H1 (cell line): ENCODE measurements around the gene GNAO1. TPM values are rescaled to one million over a fixed set of nuclear protein-coding genes. Genes with fewer than 3 reads are reported as not detected.

Experiments
- CTCF ChIA-PET: fragments of 300-600 bp; sonication (Branson Sonifier 250); formaldehyde crosslinking; loops from one replicate; lab custom pipeline; 2021; ENCODE audit not compliant: partially characterized antibody; lab: Charles Lee
- POLR2A ChIA-PET: fragments of 300-600 bp; sonication (Branson Sonifier 250); formaldehyde crosslinking; loops from one replicate; lab custom pipeline; 2021; ENCODE audit warnings: inconsistent platforms; ENCODE audit not compliant: partially characterized antibody; lab: Charles Lee
- DNase-seq, 2 experiments: peaks; one replicate each; pipeline versions ENCODE4 v3.0.0 to v3.0.0-alpha.2; 2010 to 2022; ENCODE audit warnings: low spot score in 2 of 2, low read depth in 1 of 2, mixed read lengths in 1 of 2
- FAIRE-seq: peaks from 2 replicates; lab custom pipeline; 2011; peaks lifted over from hg19 to GRCh38; lab: Jason Lieb, UNC
- H2AFZ ChIP-seq: 2 replicates; pipeline ENCODE4 v1.8.1; 2012; ENCODE audit warnings: low read length, inconsistent platforms
- H2AK5ac ChIP-seq: 2 replicates; pipeline ENCODE4 v1.6.1; 2013; ENCODE audit warnings: low read depth, low read length
- H2BK120ac ChIP-seq: replicated peaks from 2 replicates; pipeline ENCODE3; 2013; ENCODE audit warnings: low read depth, low read length, inconsistent platforms
- H2BK12ac ChIP-seq: 2 replicates; pipeline ENCODE4 v1.6.1; 2013; ENCODE audit warnings: low read depth, low read length
- H2BK15ac ChIP-seq: 2 replicates; pipeline ENCODE4 v1.6.1; 2013; ENCODE audit warnings: low read length
- H2BK20ac ChIP-seq: 2 replicates; pipeline ENCODE4 v1.6.1; 2013; ENCODE audit warnings: low read length
- H2BK5ac ChIP-seq: 2 replicates; pipeline ENCODE4 v1.6.1; 2013; ENCODE audit warnings: low read depth, low read length
- H3K14ac ChIP-seq: 2 replicates; pipeline ENCODE4 v1.6.1; 2013; ENCODE audit warnings: inconsistent platforms; ENCODE audit not compliant: insufficient read length
- H3K18ac ChIP-seq: 2 replicates; pipeline ENCODE4 v1.6.1; 2013; ENCODE audit warnings: low read length; ENCODE audit errors: extremely low read depth
- H3K23ac ChIP-seq: 2 replicates; pipeline ENCODE4 v1.6.1; 2013; ENCODE audit warnings: inconsistent platforms; ENCODE audit not compliant: insufficient read length
- H3K23me2 ChIP-seq: 2 replicates; pipeline ENCODE4 v1.6.1; 2013; ENCODE audit warnings: low read depth, low read length
- H3K27ac ChIP-seq: 2 replicates; pipeline ENCODE4 v1.6.1; 2011; ENCODE audit warnings: low read depth, low read length, inconsistent platforms
- H3K27me3 ChIP-seq, 4 experiments: replicated peaks in 1 of 4; 1 replicate in 1 of 4; 2 replicates in 3 of 4; pipeline versions ENCODE4 v1.6.1 to v1.8.1; 2011 to 2013; ENCODE audit warnings: low read length in 3 of 4, mild to moderate bottlenecking in 3 of 4, inconsistent platforms in 2 of 4, mixed read lengths in 2 of 4, moderate library complexity in 1 of 4; ENCODE audit not compliant: control insufficient read depth in 3 of 4, insufficient read depth in 3 of 4; ENCODE audit errors: extremely low read depth in 1 of 4
- H3K36me3 ChIP-seq, 4 experiments: 2 replicates each; pipeline versions ENCODE4 v1.6.1 to v1.8.1; 2011 to 2013; ENCODE audit warnings: mild to moderate bottlenecking in 4 of 4, low read length in 3 of 4, moderate library complexity in 2 of 4, control low read depth in 1 of 4, inconsistent platforms in 1 of 4; ENCODE audit not compliant: insufficient read depth in 4 of 4, control insufficient read depth in 2 of 4
- H3K4ac ChIP-seq: replicated peaks from 2 replicates; pipeline ENCODE3; 2013; ENCODE audit warnings: low read length, low read depth, mixed read lengths, inconsistent platforms; ENCODE audit not compliant: insufficient read length
- H3K4me1 ChIP-seq, 4 experiments: replicated peaks in 1 of 4; 1 replicate in 1 of 4; 2 replicates in 3 of 4; pipeline versions ENCODE4 v1.6.1 to v1.8.1; 2011 to 2013; ENCODE audit warnings: low read length in 3 of 4, inconsistent platforms in 2 of 4, mixed read lengths in 1 of 4; ENCODE audit not compliant: insufficient read depth in 4 of 4, control insufficient read depth in 3 of 4
- H3K4me2 ChIP-seq, 2 experiments: 2 replicates each; pipeline versions ENCODE4 v1.6.1 to v1.8.1; 2011 to 2013; ENCODE audit warnings: low read depth in 2 of 2, low read length in 2 of 2, control low read depth in 1 of 2, inconsistent platforms in 1 of 2, mild to moderate bottlenecking in 1 of 2; ENCODE audit not compliant: insufficient read depth in 1 of 2
- H3K4me3 ChIP-seq, 4 experiments: fragments of 200-600, 300-600 bp in 1 of 4; sonication (generic), shearing (Covaris generic), sonication (Bioruptor Twin) in 1 of 4; 2 replicates each; pipeline versions ENCODE4 v1.5.1 to v1.8.1; 2011 to 2016; ENCODE audit warnings: low read length in 4 of 4, low read depth in 3 of 4, control low read depth in 2 of 4, inconsistent platforms in 2 of 4, mild to moderate bottlenecking in 2 of 4, mixed read lengths in 1 of 4, moderate library complexity in 1 of 4; ENCODE audit not compliant: insufficient read depth in 2 of 4; ENCODE audit errors: extremely low read depth in 1 of 4
- H3K56ac ChIP-seq: replicated peaks from 2 replicates; pipeline ENCODE3; 2013; ENCODE audit warnings: low read depth, mild to moderate bottlenecking, mixed read lengths, low read length, inconsistent platforms; ENCODE audit not compliant: insufficient read length
- H3K79me1 ChIP-seq: 2 replicates; pipeline ENCODE4 v1.6.1; 2013; ENCODE audit warnings: low read depth, low read length, control low read depth
- H3K79me2 ChIP-seq, 2 experiments: 2 replicates each; pipeline versions ENCODE4 v1.6.1 to v1.8.1; 2012 to 2013; ENCODE audit warnings: low read length in 2 of 2, mild to moderate bottlenecking in 2 of 2, inconsistent platforms in 1 of 2; ENCODE audit not compliant: insufficient read depth in 2 of 2, control insufficient read depth in 1 of 2
- H3K9ac ChIP-seq, 4 experiments: replicated peaks in 1 of 4; 1 replicate in 1 of 4; 2 replicates in 3 of 4; pipeline versions ENCODE4 v1.6.1 to v1.8.1; 2011 to 2013; ENCODE audit warnings: low read depth in 3 of 4, low read length in 3 of 4, control low read depth in 2 of 4, mild to moderate bottlenecking in 2 of 4, moderate library complexity in 2 of 4, inconsistent platforms in 1 of 4; ENCODE audit errors: extremely low read depth in 1 of 4
- H3K9me3 ChIP-seq, 2 experiments: 2 replicates each; pipeline versions ENCODE4 v1.6.1 to v1.8.1; 2012 to 2013; ENCODE audit warnings: mild to moderate bottlenecking in 2 of 2, moderate library complexity in 2 of 2, control low read depth in 1 of 2, inconsistent platforms in 1 of 2, low read depth in 1 of 2, low read length in 1 of 2, mixed read lengths in 1 of 2; ENCODE audit not compliant: insufficient read depth in 2 of 2
- H4K20me1 ChIP-seq, 2 experiments: replicated peaks in 1 of 2; 2 replicates each; pipeline versions ENCODE3 to v1.8.1; 2011 to 2013; ENCODE audit warnings: inconsistent platforms in 2 of 2, low read length in 2 of 2, mild to moderate bottlenecking in 1 of 2; ENCODE audit not compliant: insufficient read depth in 2 of 2, control insufficient read depth in 1 of 2
- H4K5ac ChIP-seq: 2 replicates; pipeline ENCODE4 v1.6.1; 2013; ENCODE audit warnings: low read length, low read depth, mixed read lengths, inconsistent platforms; ENCODE audit not compliant: insufficient read length
- H4K8ac ChIP-seq: 2 replicates; pipeline ENCODE4 v1.8.0; 2013; ENCODE audit warnings: mild to moderate bottlenecking, moderate library complexity, low read length, inconsistent platforms; ENCODE audit not compliant: insufficient read depth; ENCODE audit errors: extremely low read depth
- H4K91ac ChIP-seq: replicated peaks from 2 replicates; pipeline ENCODE3; 2013; ENCODE audit warnings: low read length, mixed read lengths, inconsistent platforms; ENCODE audit not compliant: insufficient read length
- CTBP2 ChIP-seq: IDR thresholded peaks from 2 replicates; pipeline ENCODE4 v1.7.0; 2011; ENCODE audit warnings: borderline replicate concordance, mild to moderate bottlenecking, moderate library complexity, mixed read lengths, low read length; ENCODE audit not compliant: insufficient read depth, insufficient read length
- E2F6 ChIP-seq: IDR thresholded peaks from 2 replicates; pipeline ENCODE4 v1.6.1; 2012; ENCODE audit warnings: inconsistent platforms
- EGR1 ChIP-seq: IDR thresholded peaks from 2 replicates; pipeline ENCODE4 v1.6.1; 2011; ENCODE audit warnings: low read depth, low read length, borderline replicate concordance
- KDM1A ChIP-seq: fragments of 200-600, 300-600 bp; sonication (generic); IDR thresholded peaks from 2 replicates; pipeline ENCODE4 v1.7.1; 2016; ENCODE audit warnings: mild to moderate bottlenecking, low read length, borderline replicate concordance
- POLR2AphosphoS5 ChIP-seq: IDR thresholded peaks from 2 replicates; pipeline ENCODE4 v1.6.1; 2011; ENCODE audit warnings: low read depth, low read length
- RBBP5 ChIP-seq: IDR thresholded peaks from 2 replicates; pipeline ENCODE4 v1.7.1; 2012; ENCODE audit warnings: low read depth, mild to moderate bottlenecking, inconsistent platforms, low read length, moderate library complexity, borderline replicate concordance
- SAP30 ChIP-seq: fragments of 300-600 bp; sonication (generic); IDR thresholded peaks from 2 replicates; pipeline ENCODE4 v1.7.1; 2012; ENCODE audit warnings: low read length, moderate library complexity, mild to moderate bottlenecking, inconsistent platforms; ENCODE audit not compliant: insufficient read depth, insufficient replicate concordance
- SIRT6 ChIP-seq: IDR thresholded peaks from one replicate; pipeline ENCODE4 v1.7.1; 2012; ENCODE audit warnings: low read length, inconsistent platforms
- USF2 ChIP-seq: IDR thresholded peaks from 2 replicates; pipeline ENCODE4 v1.6.1; 2011; ENCODE audit warnings: low read length, improper control_type of control experiment
- WGBS, 2 experiments: shearing (Covaris generic) in 1 of 2; methylation state at CpG; one replicate each; pipeline versions ENCODE4 v1.1.6 to v1.1.7; 2013 to 2015; ENCODE audit warnings: low lambda C conversion rate in 2 of 2, mixed read lengths in 2 of 2, inconsistent platforms in 1 of 2, low coverage in 1 of 2, missing lambda C conversion rate in 1 of 2; ENCODE audit not compliant: insufficient replicate concordance in 2 of 2, insufficient coverage in 1 of 2, insufficient read length in 1 of 2; ENCODE audit errors: extremely low coverage in 1 of 2, missing lambda C conversion rate in 1 of 2; 5-methylcytosine and 5-hydroxymethylcytosine counted together
- polyA plus RNA-seq, 7 experiments: library from polyadenylated mRNA; depleted of rRNA in 3 of 7; stranded (reverse) in 5 of 7; unstranded in 2 of 7; fragments of >200 nt in 5 of 7; fragments of 200-250 nt in 2 of 7; gene quantifications; 1 replicate in 5 of 7; 2 replicates in 1 of 7; 4 replicates in 1 of 7; pipeline versions ENCODE4 v1.2.1 to v1.2.3, GENCODE V29; 2011 to 2013; ENCODE audit warnings: missing spikeins in 2 of 7, mixed read lengths in 2 of 7
- total RNA-seq: library from RNA; stranded (reverse); fragmentation: NEBNext Ultra II Directional; extraction: Animal tissue kit (Norgen Biotek cat#: 25700); gene quantifications from 2 replicates; pipeline ENCODE4 v1.2.1, GENCODE V29; 2021

Gene GNAO1
- total and polyA plus RNA-seq, 2 of the 8 experiments (the other 6 are each of a cell fraction or from before 2014, with no cell fraction given), result 6.7 to 34.4 TPM

GRCh38 chr16:56327071-56327928 lies 136.0 kb downstream of the GNAO1 start:
- TF ChIP-seq E2F6 (no peak), CTBP2 (no peak), SAP30 (no peak), USF2 (no peak), SIRT6 (no peak), EGR1 (no peak), POLR2AphosphoS5 (no peak), KDM1A (no peak), RBBP5 (no peak)

More at GRCh38 chr16:56327071-56327928, 136.0 kb downstream of the GNAO1 start:
- Histone ChIP-seq H3K36me3 (no peaks in the 10 kb centered on the region), H3K79me2 (no peaks in the 10 kb centered on the region), H3K27me3 (no peaks in the 10 kb centered on the region), H3K18ac (no peak overlapping the region), H3K4ac (no peak overlapping the region), H4K8ac (no peak overlapping the region), H2BK12ac (no peak overlapping the region), H2BK15ac (no peak overlapping the region), H4K20me1 (peaks cover 0 to 1% of the 10 kb centered on the region in 2 experiments), H2BK5ac (no peak overlapping the region), H4K91ac (no peak overlapping the region), H3K23me2 (no peaks in the 10 kb centered on the region; the same call in 1 of the 2 replicates), H3K56ac (no peak overlapping the region), H2AFZ (no peak overlapping the region), H2BK20ac (no peak overlapping the region), H3K4me3 (no peak overlapping the region), H3K27ac (no peak overlapping the region), H3K14ac (no peak overlapping the region), H3K79me1 (no peaks in the 10 kb centered on the region), H3K4me1 (no peaks in the 10 kb centered on the region), H2BK120ac (no peak overlapping the region), H3K4me2 (no peak overlapping the region), H3K9ac (no peak overlapping the region), H2AK5ac (no peak overlapping the region), H3K9me3 (no peaks in the 10 kb centered on the region), H4K5ac (no peak overlapping the region), H3K23ac (no peak overlapping the region)
- ChIA-PET CTCF (interaction anchor here (0.6 to 7.9 kb wide), 12 partner anchors 10 to 862 kb away, joined by 3 to 61 read pairs (median 4); no protein-coding TSS in a partner anchor), POLR2A (interaction anchor here (1.6 kb wide), 1 partner anchor 12 kb away, joined by 3 read pairs; no protein-coding TSS in a partner anchor)
- DNase-seq (no peak), FAIRE-seq (no peak)
- WGBS, 2 experiments, result 93% methylated on average over 18 of the region's 18 CpGs; no CpG with 5 or more reads in 1 of the 2 experiments
